DOHH2 (cell line): ENCODE results near the gene LHX2.

Source experiments
- H3F3A ChIP-seq: fragments of 200-600 bp; sonication (generic), shearing (Covaris generic); 2 replicates; pipeline ENCODE4 v1.6.0; 2016; ENCODE audit warnings: antibody characterized with exemption, mild to moderate bottlenecking; ENCODE audit not compliant: control insufficient read depth, insufficient read depth
- H3K27ac ChIP-seq: fragments of 200-600 bp; sonication (generic); 2 replicates; pipeline ENCODE4 v1.5.1; 2014; ENCODE audit warnings: low read depth, mild to moderate bottlenecking, low read length, moderate library complexity
- H3K27me3 ChIP-seq: fragments of 200-600 bp; sonication (generic); 2 replicates; pipeline ENCODE4 v1.6.1; 2014; ENCODE audit warnings: mild to moderate bottlenecking, low read length, mixed read lengths; ENCODE audit not compliant: control insufficient read depth
- H3K36me3 ChIP-seq: fragments of 200-600 bp; sonication (generic); 2 replicates; pipeline ENCODE4 v1.6.1; 2014; ENCODE audit warnings: mild to moderate bottlenecking, low read length, moderate library complexity, mixed read lengths; ENCODE audit not compliant: control insufficient read depth
- H3K4me1 ChIP-seq: fragments of 200-600 bp; sonication (generic); 2 replicates; pipeline ENCODE4 v1.6.1; 2014; ENCODE audit warnings: mild to moderate bottlenecking, low read length, mixed read lengths; ENCODE audit not compliant: control insufficient read depth
- H3K4me2 ChIP-seq: fragments of 200-600 bp; sonication (generic); 2 replicates; pipeline ENCODE4 v1.6.0; 2014; ENCODE audit warnings: mild to moderate bottlenecking, low read length, moderate library complexity
- H3K4me3 ChIP-seq: fragments of 200-600 bp; sonication (generic); 2 replicates; pipeline ENCODE4 v1.5.1; 2014; ENCODE audit warnings: mild to moderate bottlenecking, low read length, mixed read lengths
- H3K79me2 ChIP-seq: fragments of 200-600 bp; sonication (generic); 2 replicates; pipeline ENCODE4 v1.6.1; 2014; ENCODE audit warnings: mild to moderate bottlenecking, low read length, mixed read lengths; ENCODE audit not compliant: control insufficient read depth
- H3K9me2 ChIP-seq: fragments of 200-600 bp; sonication (generic); replicated peaks from 2 replicates; pipeline ENCODE4 v1.6.1; 2014; ENCODE audit warnings: mild to moderate bottlenecking, low read length, mixed read lengths; ENCODE audit not compliant: control insufficient read depth
- H3K9me3 ChIP-seq: fragments of 200-600 bp; sonication (generic); 2 replicates; pipeline ENCODE4 v1.6.1; 2014; ENCODE audit warnings: antibody characterized with exemption, low read length, mixed read lengths; ENCODE audit not compliant: control insufficient read depth, insufficient read depth
- H4K20me1 ChIP-seq: fragments of 200-600 bp; sonication (generic); 2 replicates; pipeline ENCODE4 v1.6.0; 2014; ENCODE audit warnings: low read depth, mild to moderate bottlenecking, antibody characterized with exemption, low read length, moderate library complexity; ENCODE audit not compliant: control insufficient read depth, insufficient read depth
- CTCF ChIP-seq: fragments of 200-600 bp; sonication (generic); IDR thresholded peaks from one replicate; pipeline ENCODE4 v1.5.1; 2014; ENCODE audit warnings: antibody characterized with exemption, mild to moderate bottlenecking, low read depth, low read length; ENCODE audit not compliant: poor library complexity, severe bottlenecking
- EZH2phosphoT487 ChIP-seq: fragments of 200-600 bp; sonication (generic); IDR thresholded peaks from 2 replicates; pipeline ENCODE4 v1.6.1; 2017; ENCODE audit warnings: borderline replicate concordance, mild to moderate bottlenecking, antibody characterized with exemption, low read length, moderate library complexity, mixed read lengths

The LHX2 gene

DNA sequence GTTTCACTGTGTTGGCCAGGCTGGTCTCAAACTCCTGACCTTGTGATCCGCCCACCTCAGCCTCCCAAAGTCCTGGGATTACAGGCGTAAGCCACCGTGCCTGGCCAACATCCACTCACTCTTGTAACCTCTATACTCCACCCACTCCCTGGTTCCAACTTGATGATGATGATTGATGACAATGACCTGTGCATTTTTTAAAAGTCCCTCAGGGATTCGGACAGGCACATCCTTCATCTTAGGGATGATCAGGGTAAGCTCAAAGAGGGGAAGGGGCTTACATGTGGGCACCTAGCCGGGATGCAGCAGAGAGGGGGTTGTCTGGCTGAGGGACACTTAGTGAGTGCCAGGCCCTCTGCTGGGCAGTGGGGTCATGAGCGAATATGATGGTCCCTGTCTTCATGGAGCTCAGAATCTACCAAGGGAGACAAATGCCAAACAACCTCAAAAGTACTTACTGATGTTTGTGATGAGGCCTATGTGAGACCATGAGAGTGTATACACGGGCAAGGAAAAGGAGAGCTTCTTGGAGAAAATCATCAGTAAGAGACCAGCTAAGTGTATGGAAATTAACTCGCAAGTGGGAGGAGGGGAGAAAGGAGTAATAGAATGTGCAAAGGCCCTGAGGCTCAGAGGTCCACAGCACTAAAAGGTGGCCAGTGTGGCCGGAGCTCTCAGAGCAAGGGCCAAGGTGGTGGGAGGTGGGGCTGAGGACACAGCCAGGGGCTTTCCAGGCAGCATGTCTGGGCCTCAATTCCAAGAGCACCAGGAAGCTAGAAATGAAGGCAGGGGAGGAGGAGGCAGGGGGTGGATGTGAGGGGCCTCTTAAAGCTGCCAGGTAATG is 27.4 kb downstream of the LHX2 start:
- Histone ChIP-seq H3K79me2 (no peaks in the 10 kb centered on the region), H3K27ac (no peak overlapping the region), H3K36me3 (no peaks in the 10 kb centered on the region), H4K20me1 (no peaks in the 10 kb centered on the region), H3K4me1 (no peaks in the 10 kb centered on the region), H3K9me2 (no peaks in the 10 kb centered on the region), H3F3A (no peaks in the 10 kb centered on the region), H3K9me3 (no peaks in the 10 kb centered on the region), H3K4me2 (no peak overlapping the region), H3K27me3 (peaks cover 15% of the 10 kb centered on the region), H3K4me3 (no peak overlapping the region)
- TF ChIP-seq EZH2phosphoT487 (no peak), CTCF (peak; percentile 2)

GRCh38 chr9:124040186-124040931 is 28.8 kb downstream of the LHX2 start:
- H3K27me3 ChIP-seq = peaks cover 23% of the 10 kb centered on the region
- peak overlapping the region; percentile 20; the same call in 1 of the 2 replicates for H3K4me2 ChIP-seq
- H3K36me3 ChIP-seq = no peaks in the 10 kb centered on the region
- H3K9me2 ChIP-seq = no peaks in the 10 kb centered on the region
- no peak overlapping the region for H3K4me3 ChIP-seq
- H4K20me1 ChIP-seq = no peaks in the 10 kb centered on the region
- TF ChIP-seq EZH2phosphoT487 (no peak), CTCF (no peak)
- H3K4me1 ChIP-seq = no peaks in the 10 kb centered on the region
- H3K79me2 ChIP-seq = no peaks in the 10 kb centered on the region
- no peaks in the 10 kb centered on the region for H3F3A ChIP-seq
- H3K9me3 ChIP-seq = no peaks in the 10 kb centered on the region
- H3K27ac ChIP-seq = no peak overlapping the region

DNA sequence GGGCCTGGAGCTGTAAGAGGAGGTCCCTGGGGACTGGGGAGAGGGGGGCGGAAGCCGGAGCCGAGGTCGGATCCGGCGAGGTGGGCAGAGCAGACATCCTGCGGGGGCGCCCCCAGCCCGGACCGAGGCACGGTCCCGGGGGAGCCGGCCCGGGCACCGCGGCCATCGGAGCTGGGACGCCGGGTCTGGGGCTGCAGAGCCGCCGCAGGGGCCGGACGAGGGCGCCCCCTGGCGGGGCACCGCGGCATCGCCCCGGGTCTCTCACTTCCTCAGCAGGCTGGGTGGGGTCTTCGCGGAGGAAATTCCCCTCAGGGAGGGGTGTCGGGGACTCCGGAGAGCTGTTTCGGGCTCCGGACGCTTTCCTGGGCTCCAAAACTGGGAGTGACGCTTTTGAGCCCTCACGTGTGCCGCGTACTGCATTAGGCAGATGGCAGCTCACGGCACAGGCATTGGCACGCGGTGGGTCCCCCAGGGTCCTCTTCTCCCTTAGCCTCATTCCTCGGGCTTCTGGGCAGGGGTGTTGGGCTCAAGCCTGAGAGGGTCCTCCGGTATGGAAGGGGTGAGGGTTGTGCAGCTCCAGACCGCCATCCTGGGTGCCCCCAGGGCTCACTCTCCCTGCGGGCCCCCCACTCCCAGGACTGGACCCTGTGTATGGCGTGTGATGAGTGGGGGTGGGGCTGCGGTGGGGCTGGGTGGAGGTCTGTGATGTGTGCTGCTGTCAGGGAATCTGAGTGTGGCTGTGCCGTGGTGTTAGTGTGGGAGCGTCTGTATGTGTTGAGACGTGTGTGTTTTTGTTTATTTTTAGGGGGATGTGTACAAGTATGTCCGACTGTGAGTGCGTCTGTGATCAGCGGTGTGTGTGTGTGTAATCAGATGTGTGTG is 29.6 kb downstream of the LHX2 start:
- H3K9me3 ChIP-seq = no peaks in the 10 kb centered on the region
- H3K4me3 ChIP-seq = no peak overlapping the region
- H3K79me2 ChIP-seq = no peaks in the 10 kb centered on the region
- peaks cover 29% of the 10 kb centered on the region for H3K27me3 ChIP-seq
- H3K27ac ChIP-seq = no peak overlapping the region
- TF ChIP-seq EZH2phosphoT487 (no peak), CTCF (peak; percentile 96)
- H3K4me1 ChIP-seq = no peaks in the 10 kb centered on the region
- H3K9me2 ChIP-seq = no peaks in the 10 kb centered on the region
- H3K36me3 ChIP-seq = no peaks in the 10 kb centered on the region
- H3K4me2 ChIP-seq = peak overlapping the region; percentile 20; the same call in 1 of the 2 replicates
- no peaks in the 10 kb centered on the region for H3F3A ChIP-seq
- no peaks in the 10 kb centered on the region for H4K20me1 ChIP-seq
